SJCRH30 (cell line): ENCODE data around the gene IL22. TPM values are rescaled to one million over a fixed set of nuclear protein-coding genes. Genes with fewer than 3 reads are reported as not detected.
A peak's percentile ranks its signal among the peaks of the same experiment; 100 is the strongest.
"Not testable (repeated sequence)": the region's sequence is repeated elsewhere in the genome, so short reads cannot be mapped to it uniquely, and the experiment has no call there.

ENCODE experiments used
- DNase-seq, 2 experiments: peaks; one replicate each; pipeline ENCODE4 v3.0.0-alpha.2; 2015 to 2020
- H3K27ac ChIP-seq: fragments of 250-450 bp; sonication (Bioruptor Pico); 2 replicates; pipeline ENCODE4 v1.5.1; 2020; ENCODE audit warnings: mild to moderate bottlenecking, moderate library complexity
- H3K27me3 ChIP-seq: fragments of 250-450 bp; sonication (Bioruptor Pico); 2 replicates; pipeline ENCODE4 v1.5.1; 2020; ENCODE audit warnings: mild to moderate bottlenecking, moderate library complexity
- H3K36me3 ChIP-seq: fragments of 250-450 bp; sonication (Bioruptor Pico); 2 replicates; pipeline ENCODE4 v1.5.1; 2020; ENCODE audit warnings: mild to moderate bottlenecking, moderate library complexity
- H3K4me1 ChIP-seq: fragments of 250-450 bp; sonication (Bioruptor Pico); 2 replicates; pipeline ENCODE4 v1.5.1; 2020; ENCODE audit warnings: mild to moderate bottlenecking, moderate library complexity
- H3K4me3 ChIP-seq: fragments of 250-450 bp; sonication (Bioruptor Pico); 2 replicates; pipeline ENCODE4 v1.5.1; 2020; ENCODE audit warnings: mild to moderate bottlenecking, moderate library complexity
- H3K9me3 ChIP-seq: fragments of 250-450 bp; sonication (Bioruptor Pico); replicated peaks from 2 replicates; pipeline ENCODE4 v1.5.1; 2020; ENCODE audit warnings: mild to moderate bottlenecking, moderate library complexity
- total RNA-seq: library from RNA; depleted of rRNA; stranded (reverse); fragments of >200 nt; shearing (Covaris generic); gene quantifications from 2 replicates; pipeline ENCODE4 v1.2.3, GENCODE V29; 2014

Gene IL22
- total RNA-seq, 1 experiment from 2014 or later: not detected

- Histone ChIP-seq H3K36me3 (no peaks in the 10 kb centered on the region), H3K9me3 (no peaks in the 10 kb centered on the region), H3K27ac (no peak overlapping the region), H3K4me1 (no peaks in the 10 kb centered on the region), H3K27me3 (no peaks in the 10 kb centered on the region), H3K4me3 (no peak overlapping the region)
- DNase-seq: no peak
Measured at GRCh38 chr12:68229956-68230355, 23.4 kb downstream of the IL22 start.

GRCh38 chr12:68227356-68227755 is 26.0 kb downstream of the IL22 start:
- Histone ChIP-seq H3K36me3 (no peaks in the 10 kb centered on the region), H3K27ac (no peak overlapping the region), H3K9me3 (no peaks in the 10 kb centered on the region), H3K4me3 (no peak overlapping the region), H3K4me1 (peaks cover 11% of the 10 kb centered on the region), H3K27me3 (no peaks in the 10 kb centered on the region)
- no peak for DNase-seq

- H3K27ac ChIP-seq: no peak within 1 kb of the TSS
- no peak for DNase-seq
- peaks cover 11% of the 10 kb centered on the region for H3K4me1 ChIP-seq
- H3K9me3 ChIP-seq: no peaks in the 10 kb centered on the region
- no peaks in the 10 kb centered on the region for H3K27me3 ChIP-seq
- H3K36me3 ChIP-seq: no peaks in the 10 kb centered on the region
- no peak within 1 kb of the TSS for H3K4me3 ChIP-seq
Measured at GRCh38 chr12:68225576-68226476, 27.6 kb downstream of the IL22 start, which contains the start of gene IL26. IL26 (minus strand) TSS chr12:68225810; CDS start chr12:68225756, 54 bp downstream.

GRCh38 chr12:68224613-68225285 is 28.7 kb downstream of the IL22 start:
- peak in 1 of 2 experiments; percentile 25 for DNase-seq
- no peaks in the 10 kb centered on the region for H3K36me3 ChIP-seq

GRCh38 chr12:68223067-68223747 is 30.2 kb downstream of the IL22 start:
- H3K4me3 ChIP-seq: no peak overlapping the region

More at GRCh38 chr12:68224613-68225285, 28.7 kb downstream of the IL22 start:
- no peaks in the 10 kb centered on the region for H3K9me3 ChIP-seq
- no peak overlapping the region for H3K4me3 ChIP-seq
- no peaks in the 10 kb centered on the region for H3K27me3 ChIP-seq
- H3K4me1 ChIP-seq: peaks cover 11% of the 10 kb centered on the region
- no peak overlapping the region for H3K27ac ChIP-seq

GRCh38 chr12:68222326-68222725 is 31.1 kb downstream of the IL22 start:
- peaks cover 11% of the 10 kb centered on the region for H3K4me1 ChIP-seq
- no peak overlapping the region for H3K4me3 ChIP-seq
- no peaks in the 10 kb centered on the region for H3K9me3 ChIP-seq
- H3K27me3 ChIP-seq: no peaks in the 10 kb centered on the region
- no peak overlapping the region; the same call in 1 of the 2 replicates for H3K27ac ChIP-seq
- no peaks in the 10 kb centered on the region for H3K36me3 ChIP-seq
- DNase-seq: peak; percentile 15 to 53

More at GRCh38 chr12:68223067-68223747, 30.2 kb downstream of the IL22 start:
- Histone ChIP-seq H3K27me3 (no peaks in the 10 kb centered on the region), H3K36me3 (no peaks in the 10 kb centered on the region), H3K27ac (peak overlapping the region; percentile 35; the same call in 1 of the 2 replicates), H3K9me3 (no peaks in the 10 kb centered on the region), H3K4me1 (peaks cover 11% of the 10 kb centered on the region)
- DNase-seq: peak; percentile 87 to 96

- H3K36me3 ChIP-seq: no peaks in the 10 kb centered on the region
- DNase-seq: no peak
- no peak overlapping the region for H3K27ac ChIP-seq
- H3K27me3 ChIP-seq: no peaks in the 10 kb centered on the region
- no peaks in the 10 kb centered on the region for H3K9me3 ChIP-seq
- H3K4me1 ChIP-seq: peaks cover 11% of the 10 kb centered on the region
- no peak overlapping the region for H3K4me3 ChIP-seq
Measured at GRCh38 chr12:68221497-68221896, 31.9 kb downstream of the IL22 start.

GRCh38 chr12:68210875-68211274 is 42.5 kb downstream of the IL22 start:
- Histone ChIP-seq H3K4me1 (peaks cover 24% of the 10 kb centered on the region), H3K9me3 (no peaks in the 10 kb centered on the region; the same call in 1 of the 2 replicates), H3K27me3 (no peaks in the 10 kb centered on the region), H3K27ac (peak overlapping the region; percentile 96; the same call in 1 of the 2 replicates), H3K4me3 (no peak overlapping the region), H3K36me3 (no peaks in the 10 kb centered on the region)
- DNase-seq: no peak

- peak overlapping the region; percentile 96 for H3K27ac ChIP-seq
- not testable (repeated sequence) for H3K27me3 ChIP-seq, H3K9me3 ChIP-seq, H3K36me3 ChIP-seq
- DNase-seq: peak; percentile 93 to 95
- H3K4me3 ChIP-seq: peak overlapping the region; percentile 26
- H3K4me1 ChIP-seq: peaks cover 24% of the 10 kb centered on the region
Measured at GRCh38 chr12:68209048-68209728, 44.2 kb downstream of the IL22 start.

GRCh38 chr12:68207276-68207675 is 46.1 kb downstream of the IL22 start:
- H3K27ac ChIP-seq: no peak overlapping the region

GRCh38 chr12:68206446-68206845 is 47.0 kb downstream of the IL22 start:
- no peaks in the 10 kb centered on the region; the same call in 1 of the 2 replicates for H3K9me3 ChIP-seq
- H3K4me1 ChIP-seq: peaks cover 27% of the 10 kb centered on the region
- no peak for DNase-seq
- H3K27ac ChIP-seq: no peak overlapping the region
- H3K4me3 ChIP-seq: no peak overlapping the region
- H3K36me3 ChIP-seq: no peaks in the 10 kb centered on the region
- no peaks in the 10 kb centered on the region for H3K27me3 ChIP-seq

More at GRCh38 chr12:68207276-68207675, 46.1 kb downstream of the IL22 start:
- H3K4me1 ChIP-seq: peaks cover 24% of the 10 kb centered on the region
- no peak overlapping the region for H3K4me3 ChIP-seq
- no peaks in the 10 kb centered on the region for H3K36me3 ChIP-seq
- H3K9me3 ChIP-seq: no peaks in the 10 kb centered on the region; the same call in 1 of the 2 replicates
- no peak for DNase-seq
- H3K27me3 ChIP-seq: no peaks in the 10 kb centered on the region

- Histone ChIP-seq H3K27ac (no peak overlapping the region), H3K9me3 (no peaks in the 10 kb centered on the region; the same call in 1 of the 2 replicates), H3K27me3 (no peaks in the 10 kb centered on the region), H3K4me1 (peaks cover 16% of the 10 kb centered on the region), H3K4me3 (no peak overlapping the region), H3K36me3 (no peaks in the 10 kb centered on the region)
- DNase-seq: no peak
Measured at GRCh38 chr12:68203460-68203875, 49.9 kb downstream of the IL22 start.

GRCh38 chr12:68200854-68201253 is 52.5 kb downstream of the IL22 start:
- Histone ChIP-seq H3K27me3 (no peaks in the 10 kb centered on the region), H3K9me3 (no peaks in the 10 kb centered on the region; the same call in 1 of the 2 replicates), H3K27ac (no peak overlapping the region), H3K4me3 (no peak overlapping the region), H3K36me3 (no peaks in the 10 kb centered on the region), H3K4me1 (peaks cover 14% of the 10 kb centered on the region; the same call in 1 of the 2 replicates)
- DNase-seq: peak in 1 of 2 experiments; percentile 38

- Histone ChIP-seq H3K9me3 (no peaks in the 10 kb centered on the region; the same call in 1 of the 2 replicates), H3K36me3 (no peaks in the 10 kb centered on the region), H3K4me3 (no peak overlapping the region), H3K4me1 (peaks cover 14% of the 10 kb centered on the region; the same call in 1 of the 2 replicates), H3K27ac (no peak overlapping the region), H3K27me3 (no peaks in the 10 kb centered on the region)
- DNase-seq: no peak
Measured at GRCh38 chr12:68199127-68199526, 54.3 kb downstream of the IL22 start.
